H1 (cell line): ENCODE results near the gene USP43. TPM values are rescaled to one million over a fixed set of nuclear protein-coding genes. Genes with fewer than 3 reads are reported as not detected.

Source experiments
- CTCF ChIA-PET: fragments of 300-600 bp; sonication (Branson Sonifier 250); formaldehyde crosslinking; loops from one replicate; lab custom pipeline; 2021; ENCODE audit not compliant: partially characterized antibody; lab: Charles Lee
- POLR2A ChIA-PET: fragments of 300-600 bp; sonication (Branson Sonifier 250); formaldehyde crosslinking; loops from one replicate; lab custom pipeline; 2021; ENCODE audit warnings: inconsistent platforms; ENCODE audit not compliant: partially characterized antibody; lab: Charles Lee
- DNase-seq, 2 experiments: peaks; one replicate each; pipeline versions ENCODE4 v3.0.0 to v3.0.0-alpha.2; 2010 to 2022; ENCODE audit warnings: low spot score in 2 of 2, low read depth in 1 of 2, mixed read lengths in 1 of 2
- FAIRE-seq: peaks from 2 replicates; lab custom pipeline; 2011; peaks lifted over from hg19 to GRCh38; lab: Jason Lieb, UNC
- H2AFZ ChIP-seq: 2 replicates; pipeline ENCODE4 v1.8.1; 2012; ENCODE audit warnings: low read length, inconsistent platforms
- H2AK5ac ChIP-seq: 2 replicates; pipeline ENCODE4 v1.6.1; 2013; ENCODE audit warnings: low read depth, low read length
- H2BK120ac ChIP-seq: replicated peaks from 2 replicates; pipeline ENCODE3; 2013; ENCODE audit warnings: low read depth, low read length, inconsistent platforms
- H2BK12ac ChIP-seq: 2 replicates; pipeline ENCODE4 v1.6.1; 2013; ENCODE audit warnings: low read depth, low read length
- H2BK15ac ChIP-seq: 2 replicates; pipeline ENCODE4 v1.6.1; 2013; ENCODE audit warnings: low read length
- H2BK20ac ChIP-seq: 2 replicates; pipeline ENCODE4 v1.6.1; 2013; ENCODE audit warnings: low read length
- H2BK5ac ChIP-seq: 2 replicates; pipeline ENCODE4 v1.6.1; 2013; ENCODE audit warnings: low read depth, low read length
- H3K14ac ChIP-seq: 2 replicates; pipeline ENCODE4 v1.6.1; 2013; ENCODE audit warnings: inconsistent platforms; ENCODE audit not compliant: insufficient read length
- H3K18ac ChIP-seq: 2 replicates; pipeline ENCODE4 v1.6.1; 2013; ENCODE audit warnings: low read length; ENCODE audit errors: extremely low read depth
- H3K23ac ChIP-seq: 2 replicates; pipeline ENCODE4 v1.6.1; 2013; ENCODE audit warnings: inconsistent platforms; ENCODE audit not compliant: insufficient read length
- H3K23me2 ChIP-seq: 2 replicates; pipeline ENCODE4 v1.6.1; 2013; ENCODE audit warnings: low read depth, low read length
- H3K27ac ChIP-seq: 2 replicates; pipeline ENCODE4 v1.6.1; 2011; ENCODE audit warnings: low read depth, low read length, inconsistent platforms
- H3K27me3 ChIP-seq, 4 experiments: replicated peaks in 1 of 4; 1 replicate in 1 of 4; 2 replicates in 3 of 4; pipeline versions ENCODE4 v1.6.1 to v1.8.1; 2011 to 2013; ENCODE audit warnings: low read length in 3 of 4, mild to moderate bottlenecking in 3 of 4, inconsistent platforms in 2 of 4, mixed read lengths in 2 of 4, moderate library complexity in 1 of 4; ENCODE audit not compliant: control insufficient read depth in 3 of 4, insufficient read depth in 3 of 4; ENCODE audit errors: extremely low read depth in 1 of 4
- H3K36me3 ChIP-seq, 4 experiments: 2 replicates each; pipeline versions ENCODE4 v1.6.1 to v1.8.1; 2011 to 2013; ENCODE audit warnings: mild to moderate bottlenecking in 4 of 4, low read length in 3 of 4, moderate library complexity in 2 of 4, control low read depth in 1 of 4, inconsistent platforms in 1 of 4; ENCODE audit not compliant: insufficient read depth in 4 of 4, control insufficient read depth in 2 of 4
- H3K4ac ChIP-seq: replicated peaks from 2 replicates; pipeline ENCODE3; 2013; ENCODE audit warnings: low read length, low read depth, mixed read lengths, inconsistent platforms; ENCODE audit not compliant: insufficient read length
- H3K4me1 ChIP-seq, 4 experiments: replicated peaks in 1 of 4; 1 replicate in 1 of 4; 2 replicates in 3 of 4; pipeline versions ENCODE4 v1.6.1 to v1.8.1; 2011 to 2013; ENCODE audit warnings: low read length in 3 of 4, inconsistent platforms in 2 of 4, mixed read lengths in 1 of 4; ENCODE audit not compliant: insufficient read depth in 4 of 4, control insufficient read depth in 3 of 4
- H3K4me2 ChIP-seq, 2 experiments: 2 replicates each; pipeline versions ENCODE4 v1.6.1 to v1.8.1; 2011 to 2013; ENCODE audit warnings: low read depth in 2 of 2, low read length in 2 of 2, control low read depth in 1 of 2, inconsistent platforms in 1 of 2, mild to moderate bottlenecking in 1 of 2; ENCODE audit not compliant: insufficient read depth in 1 of 2
- H3K4me3 ChIP-seq, 4 experiments: fragments of 200-600, 300-600 bp in 1 of 4; sonication (generic), shearing (Covaris generic), sonication (Bioruptor Twin) in 1 of 4; 2 replicates each; pipeline versions ENCODE4 v1.5.1 to v1.8.1; 2011 to 2016; ENCODE audit warnings: low read length in 4 of 4, low read depth in 3 of 4, control low read depth in 2 of 4, inconsistent platforms in 2 of 4, mild to moderate bottlenecking in 2 of 4, mixed read lengths in 1 of 4, moderate library complexity in 1 of 4; ENCODE audit not compliant: insufficient read depth in 2 of 4; ENCODE audit errors: extremely low read depth in 1 of 4
- H3K56ac ChIP-seq: replicated peaks from 2 replicates; pipeline ENCODE3; 2013; ENCODE audit warnings: low read depth, mild to moderate bottlenecking, mixed read lengths, low read length, inconsistent platforms; ENCODE audit not compliant: insufficient read length
- H3K79me1 ChIP-seq: 2 replicates; pipeline ENCODE4 v1.6.1; 2013; ENCODE audit warnings: low read depth, low read length, control low read depth
- H3K79me2 ChIP-seq, 2 experiments: 2 replicates each; pipeline versions ENCODE4 v1.6.1 to v1.8.1; 2012 to 2013; ENCODE audit warnings: low read length in 2 of 2, mild to moderate bottlenecking in 2 of 2, inconsistent platforms in 1 of 2; ENCODE audit not compliant: insufficient read depth in 2 of 2, control insufficient read depth in 1 of 2
- H3K9ac ChIP-seq, 4 experiments: replicated peaks in 1 of 4; 1 replicate in 1 of 4; 2 replicates in 3 of 4; pipeline versions ENCODE4 v1.6.1 to v1.8.1; 2011 to 2013; ENCODE audit warnings: low read depth in 3 of 4, low read length in 3 of 4, control low read depth in 2 of 4, mild to moderate bottlenecking in 2 of 4, moderate library complexity in 2 of 4, inconsistent platforms in 1 of 4; ENCODE audit errors: extremely low read depth in 1 of 4
- H3K9me3 ChIP-seq, 2 experiments: 2 replicates each; pipeline versions ENCODE4 v1.6.1 to v1.8.1; 2012 to 2013; ENCODE audit warnings: mild to moderate bottlenecking in 2 of 2, moderate library complexity in 2 of 2, control low read depth in 1 of 2, inconsistent platforms in 1 of 2, low read depth in 1 of 2, low read length in 1 of 2, mixed read lengths in 1 of 2; ENCODE audit not compliant: insufficient read depth in 2 of 2
- H4K20me1 ChIP-seq, 2 experiments: replicated peaks in 1 of 2; 2 replicates each; pipeline versions ENCODE3 to v1.8.1; 2011 to 2013; ENCODE audit warnings: inconsistent platforms in 2 of 2, low read length in 2 of 2, mild to moderate bottlenecking in 1 of 2; ENCODE audit not compliant: insufficient read depth in 2 of 2, control insufficient read depth in 1 of 2
- H4K5ac ChIP-seq: 2 replicates; pipeline ENCODE4 v1.6.1; 2013; ENCODE audit warnings: low read length, low read depth, mixed read lengths, inconsistent platforms; ENCODE audit not compliant: insufficient read length
- H4K8ac ChIP-seq: 2 replicates; pipeline ENCODE4 v1.8.0; 2013; ENCODE audit warnings: mild to moderate bottlenecking, moderate library complexity, low read length, inconsistent platforms; ENCODE audit not compliant: insufficient read depth; ENCODE audit errors: extremely low read depth
- H4K91ac ChIP-seq: replicated peaks from 2 replicates; pipeline ENCODE3; 2013; ENCODE audit warnings: low read length, mixed read lengths, inconsistent platforms; ENCODE audit not compliant: insufficient read length
- CHD2 ChIP-seq: IDR thresholded peaks from 2 replicates; pipeline ENCODE4 v1.6.1; 2012; ENCODE audit warnings: low read length, improper control_type of control experiment
- CTCF ChIP-seq, 3 experiments: IDR thresholded peaks; 1 replicate in 2 of 3; 2 replicates in 1 of 3; pipeline versions ENCODE4 v1.5.1 to v1.6.1; 2011; ENCODE audit warnings: low read length in 3 of 3, mild to moderate bottlenecking in 3 of 3, inconsistent platforms in 2 of 3, low read depth in 1 of 3, moderate library complexity in 1 of 3; ENCODE audit not compliant: insufficient read depth in 1 of 3; ENCODE audit errors: control extremely low read depth in 1 of 3
- GABPA ChIP-seq: IDR thresholded peaks from 2 replicates; pipeline ENCODE4 v1.6.1; 2011; ENCODE audit warnings: mild to moderate bottlenecking, low read length, moderate library complexity, borderline replicate concordance; ENCODE audit not compliant: insufficient read depth
- HDAC6 ChIP-seq: IDR thresholded peaks from one replicate; pipeline ENCODE4 v1.7.1; 2012; ENCODE audit warnings: low read depth, mild to moderate bottlenecking, inconsistent platforms, low read length, moderate library complexity
- JUN ChIP-seq: IDR thresholded peaks from 2 replicates; pipeline ENCODE4 v1.6.1; 2011; ENCODE audit warnings: low read depth, mild to moderate bottlenecking, improper control_type of control experiment, low read length
- KDM4A ChIP-seq: IDR thresholded peaks from one replicate; pipeline ENCODE4 v1.7.1; 2012; ENCODE audit warnings: low read depth, mild to moderate bottlenecking, moderate library complexity, low read length, inconsistent platforms; ENCODE audit not compliant: severe bottlenecking
- NRF1 ChIP-seq: IDR thresholded peaks from 2 replicates; pipeline ENCODE4 v1.6.1; 2011; ENCODE audit warnings: mild to moderate bottlenecking, low read depth, low read length, improper control_type of control experiment
- RNF2 ChIP-seq: fragments of 200-900, 300-1000 bp; sonication (generic); IDR thresholded peaks from 2 replicates; pipeline ENCODE4 v1.7.1; 2016; ENCODE audit warnings: borderline replicate concordance, low read depth, mild to moderate bottlenecking, antibody characterized with exemption, low read length; ENCODE audit not compliant: poor library complexity, severe bottlenecking; ENCODE audit errors: missing control alignments
- SIX5 ChIP-seq: IDR thresholded peaks from 2 replicates; pipeline ENCODE4 v1.6.1; 2011; ENCODE audit warnings: mild to moderate bottlenecking, low read depth, low read length
- SUZ12 ChIP-seq: fragments of 200-600 bp; sonication (generic); IDR thresholded peaks from 2 replicates; pipeline ENCODE4 v1.6.1; 2012; ENCODE audit warnings: mild to moderate bottlenecking, inconsistent platforms, low read length, moderate library complexity, mixed read lengths
- WGBS, 2 experiments: shearing (Covaris generic) in 1 of 2; methylation state at CpG; one replicate each; pipeline versions ENCODE4 v1.1.6 to v1.1.7; 2013 to 2015; ENCODE audit warnings: low lambda C conversion rate in 2 of 2, mixed read lengths in 2 of 2, inconsistent platforms in 1 of 2, low coverage in 1 of 2, missing lambda C conversion rate in 1 of 2; ENCODE audit not compliant: insufficient replicate concordance in 2 of 2, insufficient coverage in 1 of 2, insufficient read length in 1 of 2; ENCODE audit errors: extremely low coverage in 1 of 2, missing lambda C conversion rate in 1 of 2; 5-methylcytosine and 5-hydroxymethylcytosine counted together
- polyA plus RNA-seq, 7 experiments: library from polyadenylated mRNA; depleted of rRNA in 3 of 7; stranded (reverse) in 5 of 7; unstranded in 2 of 7; fragments of >200 nt in 5 of 7; fragments of 200-250 nt in 2 of 7; gene quantifications; 1 replicate in 5 of 7; 2 replicates in 1 of 7; 4 replicates in 1 of 7; pipeline versions ENCODE4 v1.2.1 to v1.2.3, GENCODE V29; 2011 to 2013; ENCODE audit warnings: missing spikeins in 2 of 7, mixed read lengths in 2 of 7
- total RNA-seq: library from RNA; stranded (reverse); fragmentation: NEBNext Ultra II Directional; extraction: Animal tissue kit (Norgen Biotek cat#: 25700); gene quantifications from 2 replicates; pipeline ENCODE4 v1.2.1, GENCODE V29; 2021

USP43 gene
- total and polyA plus RNA-seq, 2 of the 8 experiments (the other 6 are each of a cell fraction or from before 2014, with no cell fraction given): 3.0 to 7.2 TPM

GRCh38 chr17:9684955-9685621 is 39.8 kb downstream of the USP43 start:
- Histone ChIP-seq H4K91ac (no peak overlapping the region), H3K9me3 (peaks cover 6% of the 10 kb centered on the region in 2 experiments; a peak in 3 of 4 replicates), H3K27ac (no peak overlapping the region), H3K23ac (no peak overlapping the region), H3K56ac (no peak overlapping the region), H3K4me2 (no peak overlapping the region), H3K36me3 (peaks cover 0 to 10% (median 5%) of the 10 kb centered on the region in 4 experiments; a peak in 4 of 8 replicates), H2BK20ac (no peak overlapping the region), H3K4me3 (no peak overlapping the region), H3K9ac (no peak overlapping the region), H2BK5ac (no peak overlapping the region), H3K27me3 (no peaks in the 10 kb centered on the region), H3K79me2 (no peaks in the 10 kb centered on the region), H4K20me1 (no peaks in the 10 kb centered on the region), H3K4ac (no peak overlapping the region), H3K4me1 (no peaks in the 10 kb centered on the region), H4K5ac (no peak overlapping the region), H2AFZ (no peak overlapping the region), H4K8ac (no peak overlapping the region), H2BK12ac (no peak overlapping the region), H3K23me2 (no peaks in the 10 kb centered on the region), H3K79me1 (no peaks in the 10 kb centered on the region), H3K14ac (no peak overlapping the region), H2BK15ac (no peak overlapping the region), H2AK5ac (no peak overlapping the region), H3K18ac (no peak overlapping the region), H2BK120ac (no peak overlapping the region)
- WGBS, 2 experiments: 90% methylated on average over 10 of the region's 10 CpGs; no CpG with 5 or more reads in 1 of the 2 experiments
- FAIRE-seq: no peak
- no peak for DNase-seq
- CTCF ChIA-PET: interaction anchor here (0.6 to 2.3 kb wide), 3 partner anchors 9 to 108 kb away, joined by 3 to 12 read pairs (median 4); partner anchors contain the start of gene CFAP52
- POLR2A ChIA-PET: no interaction called here
- TF ChIP-seq SUZ12: no peak
- TF ChIP-seq HDAC6: no peak
- no peak for TF ChIP-seq NRF1
- TF ChIP-seq JUN: no peak
- TF ChIP-seq GABPA: no peak
- no peak for TF ChIP-seq KDM4A
- no peak for TF ChIP-seq RNF2
- TF ChIP-seq SIX5: no peak
- no peak for TF ChIP-seq CHD2
- TF ChIP-seq CTCF (IDR thresholded peaks at IDR 0.05; ENCODE audit: control extremely low read depth in 1 of 3, insufficient read depth in 1 of 3, low read depth in 1 of 3, low read length in 3 of 3): no peak
